Measurements from ENCODE around the gene TBC1D3C.
"Not testable (repeated sequence)": the region's sequence is repeated elsewhere in the genome, so short reads cannot be mapped to it uniquely, and the experiment has no call there.

DNA sequence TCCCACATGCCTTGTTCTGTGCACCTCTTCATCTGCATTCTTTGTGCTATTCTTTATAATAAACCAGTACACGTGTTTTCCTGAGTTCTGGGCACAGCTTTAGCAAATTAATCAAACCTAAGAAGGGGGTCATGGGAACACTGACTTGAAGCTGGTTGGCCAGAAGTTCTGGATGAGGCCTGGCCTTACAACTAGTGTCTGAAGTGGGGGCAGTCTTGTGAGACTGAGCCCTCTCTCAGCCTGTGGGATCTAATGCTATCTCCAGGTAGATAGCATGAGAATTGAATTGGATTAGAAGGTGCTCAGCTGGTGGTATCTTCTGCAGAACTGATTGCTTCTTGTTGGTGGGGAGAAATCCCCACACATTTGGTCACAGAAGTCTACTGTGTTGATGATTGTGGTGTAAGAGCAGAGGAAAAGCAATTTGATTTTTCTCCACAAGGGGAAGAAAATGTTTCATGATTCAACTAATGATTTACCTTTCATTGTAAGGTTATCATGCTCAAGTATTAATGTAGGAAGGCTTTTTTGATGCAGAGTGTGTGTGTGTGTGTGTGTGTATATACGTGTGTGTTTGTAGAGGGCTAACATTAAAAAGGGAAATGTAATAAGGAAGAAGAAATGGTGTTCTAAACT lies 25.7 kb upstream of the TBC1D3C start:
- TF ChIP-seq EZH2 (IDR thresholded peaks at IDR 0.05); FOXP2 (optimal IDR thresholded peaks at IDR 0.05; ENCODE audit: control extremely low read depth, extremely low read length, insufficient read depth): not testable (repeated sequence)
